RWPE2 (cell line): ENCODE data around the gene WDR26.
A peak's percentile ranks its signal among the peaks of the same experiment; 100 is the strongest.
"Not testable (repeated sequence)": the region's sequence is repeated elsewhere in the genome, so short reads cannot be mapped to it uniquely, and the experiment has no call there.

ENCODE experiments used
- ATAC-seq: fragments of 200-7000 bp; cut with Tn5 transposase; 3 replicates; pipeline ENCODE4 v1.9.1; 2021; ENCODE audit warnings: low read depth
- DNase-seq: peaks from one replicate; pipeline ENCODE4 v3.0.0-alpha.2; 2020; ENCODE audit warnings: low spot score
- H3K27ac ChIP-seq: fragments of 450-650 bp; 2 replicates; pipeline ENCODE4 v1.5.1; 2017; ENCODE audit warnings: mild to moderate bottlenecking; ENCODE audit not compliant: poor library complexity, severe bottlenecking
- H3K27me3 ChIP-seq: fragments of 250-450 bp; sonication (Bioruptor Pico); 2 replicates; pipeline ENCODE4 v1.5.1; 2021; ENCODE audit warnings: mild to moderate bottlenecking, moderate library complexity; ENCODE audit not compliant: insufficient read depth, poor library complexity, severe bottlenecking
- H3K36me3 ChIP-seq: fragments of 250-450 bp; sonication (Bioruptor Pico); 2 replicates; pipeline ENCODE4 v1.5.1; 2020; ENCODE audit warnings: low read depth, mild to moderate bottlenecking, moderate library complexity
- H3K4me1 ChIP-seq: fragments of 250-450 bp; sonication (Bioruptor Pico); 2 replicates; pipeline ENCODE4 v1.5.1; 2021; ENCODE audit warnings: mild to moderate bottlenecking, moderate library complexity; ENCODE audit not compliant: insufficient read depth, poor library complexity, severe bottlenecking
- H3K4me3 ChIP-seq: fragments of 250-450 bp; sonication (Bioruptor Pico); 2 replicates; pipeline ENCODE4 v1.5.1; 2021; ENCODE audit warnings: mild to moderate bottlenecking, moderate library complexity; ENCODE audit not compliant: severe bottlenecking
- H3K9me3 ChIP-seq: fragments of 250-450 bp; sonication (Bioruptor Pico); 2 replicates; pipeline ENCODE4 v1.5.1; 2021; ENCODE audit warnings: mild to moderate bottlenecking, moderate library complexity; ENCODE audit not compliant: severe bottlenecking
- CTCF ChIP-seq: fragments of 450-650 bp; IDR thresholded peaks from one replicate; pipeline ENCODE4 v1.5.1; 2017; ENCODE audit warnings: mild to moderate bottlenecking, moderate library complexity; ENCODE audit not compliant: poor library complexity, severe bottlenecking

The WDR26 gene

GRCh38 chr1:224434691-224435317 lies at the start of gene WDR26:
Gene WDR26 (minus strand): TSS chr1:224434797.
- Histone ChIP-seq H3K4me3 (peak within 1 kb of the TSS; percentile 57), H3K4me1 (peaks cover 18% of the 10 kb centered on the region), H3K36me3 (peaks cover 21% of the 10 kb centered on the region), H3K27me3 (no peaks in the 10 kb centered on the region), H3K9me3 (no peaks in the 10 kb centered on the region), H3K27ac (peak within 1 kb of the TSS; percentile 62)
- ATAC-seq: peak; percentile 84
- no peak for TF ChIP-seq CTCF
- DNase-seq: no peak

- not testable (repeated sequence) for H3K36me3 ChIP-seq, DNase-seq, H3K9me3 ChIP-seq, ATAC-seq, H3K27ac ChIP-seq, H3K27me3 ChIP-seq, H3K4me1 ChIP-seq, H3K4me3 ChIP-seq
These were observed 48.6 kb upstream of the WDR26 start for GRCh38 chr1:224483206-224483605.

- Histone ChIP-seq H3K4me1 (no peaks in the 10 kb centered on the region), H3K4me3 (no peak overlapping the region), H3K27ac (no peak overlapping the region), H3K36me3 (no peaks in the 10 kb centered on the region), H3K9me3 (no peaks in the 10 kb centered on the region), H3K27me3 (no peaks in the 10 kb centered on the region)
- no peak for ATAC-seq
- no peak for TF ChIP-seq CTCF
- DNase-seq: no peak
These were observed 48.0 kb upstream of the WDR26 start for GRCh38 chr1:224482619-224483018.

- H3K4me1 ChIP-seq: no peaks in the 10 kb centered on the region
- DNase-seq (no peak), ATAC-seq (no peak)
- H3K27ac ChIP-seq: no peak overlapping the region
- H3K9me3 ChIP-seq: no peaks in the 10 kb centered on the region
- H3K27me3 ChIP-seq: no peaks in the 10 kb centered on the region
- no peaks in the 10 kb centered on the region for H3K36me3 ChIP-seq
- no peak overlapping the region for H3K4me3 ChIP-seq
- TF ChIP-seq CTCF: no peak
These were observed 47.0 kb upstream of the WDR26 start for GRCh38 chr1:224481601-224482000.

GRCh38 chr1:224480888-224481459 lies 46.4 kb upstream of the WDR26 start:
- H3K36me3 ChIP-seq, H3K4me1 ChIP-seq, H3K4me3 ChIP-seq, H3K9me3 ChIP-seq, H3K27ac ChIP-seq, ATAC-seq, H3K27me3 ChIP-seq, DNase-seq: not testable (repeated sequence)

- not testable (repeated sequence) for H3K36me3 ChIP-seq, H3K27me3 ChIP-seq, H3K4me1 ChIP-seq, DNase-seq, ATAC-seq, H3K27ac ChIP-seq, H3K9me3 ChIP-seq, H3K4me3 ChIP-seq
These were observed 45.6 kb upstream of the WDR26 start for GRCh38 chr1:224480200-224480599.
